ENCODE measurements around the gene GATAD2B.

DNA sequence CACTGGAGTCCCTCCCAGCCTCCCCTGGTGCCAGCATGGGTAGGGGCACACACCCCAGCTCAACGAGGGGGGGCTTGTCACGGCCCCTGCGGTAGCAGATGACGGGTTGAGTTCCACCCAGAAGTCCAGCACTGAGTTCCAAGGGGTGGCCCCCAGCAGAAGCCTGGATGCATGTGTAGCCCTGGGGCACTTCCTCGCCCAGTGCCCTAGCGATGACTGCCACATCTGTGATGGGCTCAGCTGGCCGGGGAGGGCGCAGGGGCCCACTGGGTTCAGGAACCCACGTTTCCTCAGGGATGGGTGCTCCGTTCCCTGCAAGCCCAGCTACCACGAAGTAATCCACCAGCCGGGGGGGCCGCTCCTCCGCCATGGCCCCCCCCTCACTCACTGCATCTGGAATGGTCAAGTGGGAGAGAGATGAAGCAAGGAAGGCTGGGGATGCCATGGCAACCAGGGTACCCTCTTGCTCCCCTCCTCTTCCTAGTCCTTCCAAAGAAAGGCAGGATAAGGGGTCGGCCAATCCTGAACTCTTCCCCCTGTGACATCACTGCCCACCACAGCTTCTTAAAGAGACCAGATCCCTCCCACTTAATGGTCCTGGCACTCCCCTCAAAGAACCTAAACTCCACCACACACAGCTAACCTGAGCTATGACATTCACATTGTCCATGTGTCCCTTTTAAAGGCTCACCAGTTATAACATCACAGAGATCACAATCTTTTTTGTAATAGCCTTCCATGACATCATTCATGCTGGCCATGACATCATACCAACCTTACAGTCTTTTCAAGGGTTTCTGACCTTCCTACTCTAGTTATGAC lies 21.4 kb upstream of the GATAD2B start:
- TF ChIP-seq, protein P1, sequence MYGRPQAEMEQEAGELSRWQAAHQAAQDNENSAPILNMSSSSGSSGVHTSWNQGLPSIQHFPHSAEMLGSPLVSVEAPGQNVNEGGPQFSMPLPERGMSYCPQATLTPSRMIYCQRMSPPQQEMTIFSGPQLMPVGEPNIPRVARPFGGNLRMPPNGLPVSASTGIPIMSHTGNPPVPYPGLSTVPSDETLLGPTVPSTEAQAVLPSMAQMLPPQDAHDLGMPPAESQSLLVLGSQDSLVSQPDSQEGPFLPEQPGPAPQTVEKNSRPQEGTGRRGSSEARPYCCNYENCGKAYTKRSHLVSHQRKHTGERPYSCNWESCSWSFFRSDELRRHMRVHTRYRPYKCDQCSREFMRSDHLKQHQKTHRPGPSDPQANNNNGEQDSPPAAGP (tag by site-specific recombination; IDR thresholded peaks at IDR 0.05), result no peak
- TF ChIP-seq ZNF768 (tag by site-specific recombination; IDR thresholded peaks at IDR 0.05) (no peak), ZNF830 (tag by site-specific recombination; IDR thresholded peaks at IDR 0.05; ENCODE audit: low read depth) (no peak), KLF1 (tag by site-specific recombination; IDR thresholded peaks at IDR 0.05) (no peak), ZNF121 (tag by site-specific recombination; IDR thresholded peaks at IDR 0.05) (no peak), ZBTB20 (tag by site-specific recombination; IDR thresholded peaks at IDR 0.05) (no peak), EGR2 (tag by site-specific recombination; IDR thresholded peaks at IDR 0.05; ENCODE audit: low read depth) (no peak), ZNF324 (tag by site-specific recombination; IDR thresholded peaks at IDR 0.05) (no peak), ZFP69B (tag by site-specific recombination; IDR thresholded peaks at IDR 0.05) (no peak), ZNF571 (tag by site-specific recombination; IDR thresholded peaks at IDR 0.05) (no peak)
- TF ChIP-seq, protein P2, sequence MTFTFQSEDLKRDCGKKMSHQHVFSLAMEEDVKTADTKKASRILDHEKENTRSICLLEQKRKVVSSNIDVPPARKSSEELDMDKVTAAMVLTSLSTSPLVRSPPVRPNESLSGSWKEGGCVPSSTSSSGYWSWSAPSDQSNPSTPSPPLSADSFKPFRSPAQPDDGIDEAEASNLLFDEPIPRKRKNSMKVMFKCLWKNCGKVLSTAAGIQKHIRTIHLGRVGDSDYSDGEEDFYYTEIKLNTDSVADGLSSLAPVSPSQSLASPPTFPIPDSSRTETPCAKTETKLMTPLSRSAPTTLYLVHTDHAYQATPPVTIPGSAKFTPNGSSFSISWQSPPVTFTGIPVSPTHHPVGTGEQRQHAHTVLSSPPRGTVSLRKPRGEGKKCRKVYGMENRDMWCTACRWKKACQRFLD (tag by site-specific recombination; IDR thresholded peaks at IDR 0.05), result no peak
- TF ChIP-seq, protein P3, sequence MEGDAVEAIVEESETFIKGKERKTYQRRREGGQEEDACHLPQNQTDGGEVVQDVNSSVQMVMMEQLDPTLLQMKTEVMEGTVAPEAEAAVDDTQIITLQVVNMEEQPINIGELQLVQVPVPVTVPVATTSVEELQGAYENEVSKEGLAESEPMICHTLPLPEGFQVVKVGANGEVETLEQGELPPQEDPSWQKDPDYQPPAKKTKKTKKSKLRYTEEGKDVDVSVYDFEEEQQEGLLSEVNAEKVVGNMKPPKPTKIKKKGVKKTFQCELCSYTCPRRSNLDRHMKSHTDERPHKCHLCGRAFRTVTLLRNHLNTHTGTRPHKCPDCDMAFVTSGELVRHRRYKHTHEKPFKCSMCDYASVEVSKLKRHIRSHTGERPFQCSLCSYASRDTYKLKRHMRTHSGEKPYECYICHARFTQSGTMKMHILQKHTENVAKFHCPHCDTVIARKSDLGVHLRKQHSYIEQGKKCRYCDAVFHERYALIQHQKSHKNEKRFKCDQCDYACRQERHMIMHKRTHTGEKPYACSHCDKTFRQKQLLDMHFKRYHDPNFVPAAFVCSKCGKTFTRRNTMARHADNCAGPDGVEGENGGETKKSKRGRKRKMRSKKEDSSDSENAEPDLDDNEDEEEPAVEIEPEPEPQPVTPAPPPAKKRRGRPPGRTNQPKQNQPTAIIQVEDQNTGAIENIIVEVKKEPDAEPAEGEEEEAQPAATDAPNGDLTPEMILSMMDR (tag by site-specific recombination; IDR thresholded peaks at IDR 0.05), result no peak
- TF ChIP-seq, protein P4, sequence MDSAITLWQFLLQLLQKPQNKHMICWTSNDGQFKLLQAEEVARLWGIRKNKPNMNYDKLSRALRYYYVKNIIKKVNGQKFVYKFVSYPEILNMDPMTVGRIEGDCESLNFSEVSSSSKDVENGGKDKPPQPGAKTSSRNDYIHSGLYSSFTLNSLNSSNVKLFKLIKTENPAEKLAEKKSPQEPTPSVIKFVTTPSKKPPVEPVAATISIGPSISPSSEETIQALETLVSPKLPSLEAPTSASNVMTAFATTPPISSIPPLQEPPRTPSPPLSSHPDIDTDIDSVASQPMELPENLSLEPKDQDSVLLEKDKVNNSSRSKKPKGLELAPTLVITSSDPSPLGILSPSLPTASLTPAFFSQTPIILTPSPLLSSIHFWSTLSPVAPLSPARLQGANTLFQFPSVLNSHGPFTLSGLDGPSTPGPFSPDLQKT (IDR thresholded peaks at IDR 0.05; ENCODE audit: borderline replicate concordance, low read depth, low read length), result no peak
